SK-N-MC (cell line): ENCODE data around the gene S100B.

ENCODE experiments used
- EZH2 ChIP-seq: fragments of 200-600 bp; sonication (generic); IDR thresholded peaks from one replicate; pipeline ENCODE4 v1.6.1; 2017; ENCODE audit warnings: antibody characterized with exemption
- POLR2AphosphoS5 ChIP-seq: IDR thresholded peaks from 2 replicates; pipeline ENCODE4 v1.6.1; 2012; ENCODE audit warnings: mild to moderate bottlenecking, low read depth, low read length, borderline replicate concordance

DNA sequence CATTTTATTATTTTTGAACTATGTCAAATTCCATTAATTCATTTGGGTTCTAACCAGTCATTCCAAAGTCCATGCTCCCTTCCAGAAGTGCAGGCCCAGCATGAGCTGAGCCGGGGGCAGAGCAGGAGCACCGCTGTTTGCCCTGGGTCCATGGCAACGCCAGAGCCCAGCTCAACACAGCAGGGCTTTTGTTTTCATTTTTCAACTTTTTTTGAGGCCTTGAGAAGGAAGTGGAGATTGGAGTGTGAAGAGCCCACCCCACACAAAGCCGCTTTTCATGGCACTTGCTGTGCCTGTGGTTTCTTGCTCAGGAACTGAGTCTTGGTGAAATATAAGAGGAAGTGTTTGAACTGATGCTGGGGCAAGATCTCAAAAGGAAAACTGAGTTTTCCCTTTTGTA is 17.3 kb upstream of the S100B start:
- TF ChIP-seq POLR2AphosphoS5: no peak
- TF ChIP-seq EZH2: no peak
